Breast epithelium (tissue), 3 donors: ENCODE data around the gene SLC2A11.
"Not testable (repeated sequence)": the region's sequence is repeated elsewhere in the genome, so short reads cannot be mapped to it uniquely, and the experiment has no call there.

Source experiments
- POLR2A ChIP-seq: fragments of 450-650 bp; IDR thresholded peaks from one replicate; pipeline ENCODE4 v1.6.1; 2016; ENCODE audit warnings: antibody characterized with exemption, mild to moderate bottlenecking, moderate library complexity
- TF ChIP-seq, protein P1 (sequence below), 3 donors: fragments of 450-650 bp; IDR thresholded peaks; one replicate each; pipeline ENCODE4 v1.5.1; 2016 to 2017; ENCODE audit warnings: antibody characterized with exemption in 3 of 3, mild to moderate bottlenecking in 3 of 3, moderate library complexity in 3 of 3

DNA sequence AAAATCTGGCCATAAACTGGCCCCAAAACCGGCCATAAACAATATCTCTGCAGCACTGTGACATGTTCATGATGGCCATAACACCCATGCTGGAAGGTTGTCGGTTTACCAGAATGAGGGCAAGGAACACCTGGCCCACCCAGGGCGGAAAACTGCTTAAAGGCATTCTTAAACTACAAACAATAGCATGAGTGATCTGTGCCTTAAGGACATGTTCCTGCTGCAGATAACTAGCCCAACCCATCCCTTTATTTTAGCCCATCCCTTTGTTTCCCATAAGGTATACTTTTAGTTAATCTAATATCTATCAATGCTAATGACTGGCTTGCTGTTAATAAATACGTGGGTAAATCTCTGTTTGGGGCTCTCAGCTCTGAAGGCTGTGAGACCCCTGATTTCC, 42.6 kb downstream of the SLC2A11 start:
- TF ChIP-seq, protein P1, sequence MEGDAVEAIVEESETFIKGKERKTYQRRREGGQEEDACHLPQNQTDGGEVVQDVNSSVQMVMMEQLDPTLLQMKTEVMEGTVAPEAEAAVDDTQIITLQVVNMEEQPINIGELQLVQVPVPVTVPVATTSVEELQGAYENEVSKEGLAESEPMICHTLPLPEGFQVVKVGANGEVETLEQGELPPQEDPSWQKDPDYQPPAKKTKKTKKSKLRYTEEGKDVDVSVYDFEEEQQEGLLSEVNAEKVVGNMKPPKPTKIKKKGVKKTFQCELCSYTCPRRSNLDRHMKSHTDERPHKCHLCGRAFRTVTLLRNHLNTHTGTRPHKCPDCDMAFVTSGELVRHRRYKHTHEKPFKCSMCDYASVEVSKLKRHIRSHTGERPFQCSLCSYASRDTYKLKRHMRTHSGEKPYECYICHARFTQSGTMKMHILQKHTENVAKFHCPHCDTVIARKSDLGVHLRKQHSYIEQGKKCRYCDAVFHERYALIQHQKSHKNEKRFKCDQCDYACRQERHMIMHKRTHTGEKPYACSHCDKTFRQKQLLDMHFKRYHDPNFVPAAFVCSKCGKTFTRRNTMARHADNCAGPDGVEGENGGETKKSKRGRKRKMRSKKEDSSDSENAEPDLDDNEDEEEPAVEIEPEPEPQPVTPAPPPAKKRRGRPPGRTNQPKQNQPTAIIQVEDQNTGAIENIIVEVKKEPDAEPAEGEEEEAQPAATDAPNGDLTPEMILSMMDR (IDR thresholded peaks at IDR 0.05) = not testable (repeated sequence)
- not testable (repeated sequence) for TF ChIP-seq POLR2A
